ENCODE results near the gene TIMM44.
"Not testable (repeated sequence)": the region's sequence is repeated elsewhere in the genome, so short reads cannot be mapped to it uniquely, and the experiment has no call there.

TIMM44 gene

GRCh38 chr19:7977021-7977722, 33.7 kb upstream of the TIMM44 start:
- DNase-seq (ENCODE audit: low read depth in 2 of 2, low spot score in 1 of 2), result no peak

GRCh38 chr19:7976461-7976860, 33.0 kb upstream of the TIMM44 start:
- no peak for DNase-seq (ENCODE audit: low read depth in 2 of 2, low spot score in 1 of 2)

- no peak for DNase-seq (ENCODE audit: low read depth in 2 of 2, low spot score in 1 of 2)
These were observed 31.6 kb upstream of the TIMM44 start for GRCh38 chr19:7975037-7975436.

GRCh38 chr19:7973883-7974282, 30.4 kb upstream of the TIMM44 start:
- no peak for DNase-seq (ENCODE audit: low read depth in 2 of 2, low spot score in 1 of 2)

- DNase-seq (ENCODE audit: low read depth in 2 of 2, low spot score in 1 of 2), result no peak
These were observed 28.4 kb upstream of the TIMM44 start for GRCh38 chr19:7971553-7972520.

- no peak for DNase-seq (ENCODE audit: low read depth in 2 of 2, low spot score in 1 of 2)
These were observed 27.4 kb upstream of the TIMM44 start for GRCh38 chr19:7970716-7971448.

GRCh38 chr19:7969555-7969939, 26.1 kb upstream of the TIMM44 start:
- no peak for DNase-seq (ENCODE audit: low read depth in 2 of 2, low spot score in 1 of 2)

GRCh38 chr19:7968796-7969554, 25.5 kb upstream of the TIMM44 start:
- DNase-seq (ENCODE audit: low read depth in 2 of 2, low spot score in 1 of 2), result no peak

- no peak for DNase-seq (ENCODE audit: low read depth in 2 of 2, low spot score in 1 of 2)
These were observed 24.7 kb upstream of the TIMM44 start for GRCh38 chr19:7968008-7968795.

GRCh38 chr19:7965921-7966665, 22.6 kb upstream of the TIMM44 start:
- no peak for DNase-seq (ENCODE audit: low read depth in 2 of 2, low spot score in 1 of 2)

GRCh38 chr19:7965259-7965841, 21.9 kb upstream of the TIMM44 start:
- no peak for DNase-seq (ENCODE audit: low read depth in 2 of 2, low spot score in 1 of 2)

- no peak for DNase-seq (ENCODE audit: low read depth in 2 of 2, low spot score in 1 of 2)
These were observed 20.1 kb upstream of the TIMM44 start for GRCh38 chr19:7963566-7963965.

GRCh38 chr19:7962644-7963268, 19.3 kb upstream of the TIMM44 start:
- no peak for DNase-seq (ENCODE audit: low read depth in 2 of 2, low spot score in 1 of 2)

GRCh38 chr19:7961920-7962626, 18.6 kb upstream of the TIMM44 start:
- no peak for DNase-seq (ENCODE audit: low read depth in 2 of 2, low spot score in 1 of 2)

- not testable (repeated sequence) for DNase-seq (ENCODE audit: low read depth in 2 of 2, low spot score in 1 of 2)
These were observed 17.6 kb upstream of the TIMM44 start for GRCh38 chr19:7961082-7961481.

- DNase-seq (ENCODE audit: low read depth in 2 of 2, low spot score in 1 of 2), result no peak
These were observed 15.7 kb upstream of the TIMM44 start for GRCh38 chr19:7959211-7959610.

- no peak for DNase-seq (ENCODE audit: low read depth in 2 of 2, low spot score in 1 of 2)
These were observed 12.2 kb upstream of the TIMM44 start for GRCh38 chr19:7955696-7956095.

- no peak for DNase-seq (ENCODE audit: low read depth in 2 of 2, low spot score in 1 of 2)
These were observed 10.1 kb upstream of the TIMM44 start for GRCh38 chr19:7953576-7953975.
